ENCODE data around the gene WASF3.

- TF ChIP-seq CTCF (conservative IDR thresholded peaks at IDR 0.05; ENCODE audit: low read depth, low read length) (no peak), EZH2 (IDR thresholded peaks at IDR 0.05; ENCODE audit: borderline replicate concordance, low read depth, low read length, poor library complexity, severe bottlenecking) (no peak)
Measured at GRCh38 chr13:26653310-26653709, 95.8 kb downstream of the WASF3 start.

Data from A673 (cell line).